ENCODE measurements around the gene RAB27A. TPM values are rescaled to one million over a fixed set of nuclear protein-coding genes. Genes with fewer than 3 reads are reported as not detected.

Gene RAB27A
- total and polyA plus RNA-seq, 9 of the 15 experiments (the other 6 are each of a cell fraction or from before 2014, with no cell fraction given) = 31.5 to 171 (median 80.4) TPM

DNA sequence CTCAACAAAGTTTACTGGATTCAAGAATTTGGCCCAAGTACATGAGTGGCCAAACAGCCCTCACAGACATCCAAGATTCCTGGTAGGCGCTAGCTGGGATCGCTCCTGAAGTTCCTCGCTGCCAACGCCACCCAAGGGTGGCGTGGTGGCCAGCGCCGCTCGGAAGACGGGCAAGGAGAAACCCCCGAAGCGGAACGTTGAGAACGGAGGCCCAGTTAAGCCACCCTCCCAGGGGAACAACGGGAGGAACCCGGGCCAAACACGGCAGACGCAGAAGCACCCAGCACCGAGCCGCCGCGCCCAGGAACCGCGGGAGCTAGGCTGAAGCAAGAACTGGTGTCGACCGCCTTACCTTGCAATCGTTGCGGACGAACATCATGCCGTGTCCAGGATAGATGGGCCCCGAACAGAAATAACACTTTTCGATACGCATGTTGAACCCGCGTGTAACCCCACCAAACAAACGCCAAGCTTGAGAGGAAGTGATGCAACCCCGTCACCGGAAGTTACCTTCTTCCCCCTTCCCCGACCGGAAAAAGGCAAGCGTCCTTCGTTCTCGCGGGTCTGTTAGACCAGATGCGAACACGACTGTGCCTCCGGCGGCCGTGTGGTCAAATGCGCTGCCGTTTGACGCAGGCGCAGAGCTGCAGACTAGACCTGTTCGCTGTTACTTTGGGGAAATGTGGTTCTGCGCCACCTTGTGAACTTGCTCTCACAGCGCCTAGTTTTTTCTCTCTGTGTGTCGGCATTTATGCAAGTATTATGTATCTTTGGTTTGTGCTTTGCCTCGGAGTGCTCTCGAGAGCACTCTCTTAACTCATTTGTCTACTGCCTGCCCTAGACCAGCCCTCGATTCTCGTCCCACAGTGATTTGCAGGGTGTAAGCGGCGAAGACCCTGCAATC, 92.9 kb downstream of the RAB27A start, which contains the start of gene RSL24D1 (continued):
- TF ChIP-seq, protein P1, sequence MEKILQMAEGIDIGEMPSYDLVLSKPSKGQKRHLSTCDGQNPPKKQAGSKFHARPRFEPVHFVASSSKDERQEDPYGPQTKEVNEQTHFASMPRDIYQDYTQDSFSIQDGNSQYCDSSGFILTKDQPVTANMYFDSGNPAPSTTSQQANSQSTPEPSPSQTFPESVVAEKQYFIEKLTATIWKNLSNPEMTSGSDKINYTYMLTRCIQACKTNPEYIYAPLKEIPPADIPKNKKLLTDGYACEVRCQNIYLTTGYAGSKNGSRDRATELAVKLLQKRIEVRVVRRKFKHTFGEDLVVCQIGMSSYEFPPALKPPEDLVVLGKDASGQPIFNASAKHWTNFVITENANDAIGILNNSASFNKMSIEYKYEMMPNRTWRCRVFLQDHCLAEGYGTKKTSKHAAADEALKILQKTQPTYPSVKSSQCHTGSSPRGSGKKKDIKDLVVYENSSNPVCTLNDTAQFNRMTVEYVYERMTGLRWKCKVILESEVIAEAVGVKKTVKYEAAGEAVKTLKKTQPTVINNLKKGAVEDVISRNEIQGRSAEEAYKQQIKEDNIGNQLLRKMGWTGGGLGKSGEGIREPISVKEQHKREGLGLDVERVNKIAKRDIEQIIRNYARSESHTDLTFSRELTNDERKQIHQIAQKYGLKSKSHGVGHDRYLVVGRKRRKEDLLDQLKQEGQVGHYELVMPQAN (IDR thresholded peaks at IDR 0.05; ENCODE audit: borderline replicate concordance) = peak; percentile 90
- TF ChIP-seq MCM2 (IDR thresholded peaks at IDR 0.05; ENCODE audit: low read depth) (no peak), PTRF (tag; IDR thresholded peaks at IDR 0.05) (no peak), ILF3 (IDR thresholded peaks at IDR 0.05; ENCODE audit: borderline replicate concordance) (no peak), TRIM28 (IDR thresholded peaks at IDR 0.05) (no peak), ZNF143 (CRISPR knock-in tag; IDR thresholded peaks at IDR 0.05) (peak; percentile 54; the same call in 1 of the 2 replicates), NELFE (IDR thresholded peaks at IDR 0.05; ENCODE audit: insufficient read depth, insufficient read length) (no peak), KAT7 (CRISPR knock-in tag; IDR thresholded peaks at IDR 0.05; ENCODE audit: borderline replicate concordance) (peak; percentile 86; the same call in 1 of the 2 replicates), ZNF124 (CRISPR knock-in tag; IDR thresholded peaks at IDR 0.05) (no peak), KLF6 (CRISPR knock-in tag; IDR thresholded peaks at IDR 0.05; ENCODE audit: borderline replicate concordance) (no peak), HEY1 (CRISPR knock-in tag; IDR thresholded peaks at IDR 0.05; ENCODE audit: borderline replicate concordance) (0 out of 2 replicates have a peak, but pooled peaks have one; percentile 42), SMARCA5 (IDR thresholded peaks at IDR 0.05) (peak; percentile 36; the same call in 1 of the 2 replicates), STAG1 (CRISPR knock-in tag; IDR thresholded peaks at IDR 0.05; ENCODE audit: borderline replicate concordance) (no peak), EP300 (IDR thresholded peaks at IDR 0.05; ENCODE audit: low read length) (peak; percentile 48; the same call in 1 of the 2 replicates), TCF7 (IDR thresholded peaks at IDR 0.05; ENCODE audit: borderline replicate concordance) (no peak), JUNB (CRISPR knock-in tag; conservative IDR thresholded peaks at IDR 0.05) (no peak), ZNF347 (CRISPR knock-in tag; IDR thresholded peaks at IDR 0.05; ENCODE audit: low read depth) (no peak), CXXC5 (CRISPR knock-in tag; IDR thresholded peaks at IDR 0.05) (peak; percentile 77), CAMTA2 (CRISPR knock-in tag; conservative IDR thresholded peaks at IDR 0.05) (no peak), CREB1 (IDR thresholded peaks at IDR 0.05) (peak; percentile 73), CREB1 (CRISPR knock-in tag; IDR thresholded peaks at IDR 0.05) (peak; percentile 82), MXD1 (CRISPR knock-in tag; IDR thresholded peaks at IDR 0.05; ENCODE audit: borderline replicate concordance, poor library complexity, severe bottlenecking) (peak; percentile 50)
- TF ChIP-seq, protein P2, sequence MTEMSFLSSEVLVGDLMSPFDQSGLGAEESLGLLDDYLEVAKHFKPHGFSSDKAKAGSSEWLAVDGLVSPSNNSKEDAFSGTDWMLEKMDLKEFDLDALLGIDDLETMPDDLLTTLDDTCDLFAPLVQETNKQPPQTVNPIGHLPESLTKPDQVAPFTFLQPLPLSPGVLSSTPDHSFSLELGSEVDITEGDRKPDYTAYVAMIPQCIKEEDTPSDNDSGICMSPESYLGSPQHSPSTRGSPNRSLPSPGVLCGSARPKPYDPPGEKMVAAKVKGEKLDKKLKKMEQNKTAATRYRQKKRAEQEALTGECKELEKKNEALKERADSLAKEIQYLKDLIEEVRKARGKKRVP (CRISPR knock-in tag; IDR thresholded peaks at IDR 0.05) = peak; percentile 97
- TF ChIP-seq, protein P3, sequence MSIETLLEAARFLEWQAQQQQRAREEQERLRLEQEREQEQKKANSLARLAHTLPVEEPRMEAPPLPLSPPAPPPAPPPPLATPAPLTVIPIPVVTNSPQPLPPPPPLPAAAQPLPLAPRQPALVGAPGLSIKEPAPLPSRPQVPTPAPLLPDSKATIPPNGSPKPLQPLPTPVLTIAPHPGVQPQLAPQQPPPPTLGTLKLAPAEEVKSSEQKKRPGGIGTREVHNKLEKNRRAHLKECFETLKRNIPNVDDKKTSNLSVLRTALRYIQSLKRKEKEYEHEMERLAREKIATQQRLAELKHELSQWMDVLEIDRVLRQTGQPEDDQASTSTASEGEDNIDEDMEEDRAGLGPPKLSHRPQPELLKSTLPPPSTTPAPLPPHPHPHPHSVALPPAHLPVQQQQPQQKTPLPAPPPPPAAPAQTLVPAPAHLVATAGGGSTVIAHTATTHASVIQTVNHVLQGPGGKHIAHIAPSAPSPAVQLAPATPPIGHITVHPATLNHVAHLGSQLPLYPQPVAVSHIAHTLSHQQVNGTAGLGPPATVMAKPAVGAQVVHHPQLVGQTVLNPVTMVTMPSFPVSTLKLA (conservative IDR thresholded peaks at IDR 0.05) = peak; percentile 79 to 89
